GM12878 (cell line): ENCODE results near the gene ITGA5. TPM values are rescaled to one million over a fixed set of nuclear protein-coding genes. Genes with fewer than 3 reads are reported as not detected.

Experiments used
- ATAC-seq: fragments of 200-7000 bp; cut with Tn5 transposase; 3 replicates; pipeline ENCODE4 v1.9.1; 2020; ENCODE audit warnings: mild to moderate bottlenecking, moderate library complexity
- BruUV-seq: library from RNA; stranded (reverse); fragments of 400-500 nt; replicated peaks from 2 replicates; lab custom pipeline; 2021; lab: Mats Ljungman, UMichigan
- CTCF ChIA-PET: fragments of 300-600 bp; sonication (Branson Sonifier 250); formaldehyde crosslinking; extraction: SDS; loops from one replicate; lab custom pipeline; 2021; ENCODE audit warnings: inconsistent platforms; lab: Yijun Ruan, JAX
- POLR2A ChIA-PET: fragments of 350-600 bp; formaldehyde crosslinking; extraction: SDS; loops from one replicate; lab custom pipeline; 2021; ENCODE audit warnings: inconsistent platforms; lab: Charles Lee
- RAD21 ChIA-PET: fragments of 300-600 bp; sonication (Branson Sonifier 250); formaldehyde crosslinking; loops from one replicate; lab custom pipeline; 2023; ENCODE audit warnings: antibody characterized with exemption; ENCODE audit not compliant: unreplicated experiment; lab: Charles Lee
- SMC1A ChIA-PET: fragments of 300-600 bp; sonication (Branson Sonifier 250); formaldehyde crosslinking; loops from one replicate; lab custom pipeline; 2023; ENCODE audit not compliant: unreplicated experiment, uncharacterized antibody; lab: Charles Lee
- DNase-seq: peaks from one replicate; pipeline ENCODE4 v3.0.0-alpha.2; 2011; ENCODE audit warnings: low read depth, low spot score
- FAIRE-seq: peaks from 3 replicates; lab custom pipeline; 2011; peaks lifted over from hg19 to GRCh38; lab: Jason Lieb, UNC
- H2AFZ ChIP-seq: 2 replicates; pipeline ENCODE4 v1.6.0; 2011; ENCODE audit warnings: low read depth, low read length, control low read depth; ENCODE audit not compliant: control insufficient read depth
- H3K27ac ChIP-seq: 2 replicates; pipeline ENCODE4 v1.5.1; 2011; ENCODE audit warnings: control low read depth; ENCODE audit not compliant: control insufficient read depth, insufficient read depth
- H3K27me3 ChIP-seq, 2 experiments: replicated peaks in 1 of 2; 2 replicates each; pipeline versions ENCODE4 v1.6.0 to v1.6.1; 2011; ENCODE audit warnings: low read length in 1 of 2; ENCODE audit not compliant: control insufficient read depth in 2 of 2, insufficient read depth in 2 of 2
- H3K36me3 ChIP-seq, 2 experiments: 2 replicates each; pipeline ENCODE4 v1.5.1; 2011; ENCODE audit warnings: low read length in 1 of 2; ENCODE audit not compliant: control insufficient read depth in 2 of 2, insufficient read depth in 2 of 2
- H3K4me1 ChIP-seq: 2 replicates; pipeline ENCODE4 v1.6.1; 2011; ENCODE audit warnings: mild to moderate bottlenecking, low read length, moderate library complexity, mixed read lengths; ENCODE audit not compliant: control insufficient read depth, insufficient read depth
- H3K4me2 ChIP-seq: 2 replicates; pipeline ENCODE4 v1.6.0; 2011; ENCODE audit warnings: control low read depth; ENCODE audit not compliant: control insufficient read depth, insufficient read depth
- H3K4me3 ChIP-seq: fragments of 200-600 bp; sonication (generic); 2 replicates; pipeline ENCODE4 v1.5.1; 2016
- H3K79me2 ChIP-seq: 2 replicates; pipeline ENCODE4 v1.6.0; 2011; ENCODE audit warnings: low read length; ENCODE audit not compliant: control insufficient read depth, insufficient read depth
- H3K9ac ChIP-seq: 2 replicates; pipeline ENCODE4 v1.8.0; 2011; ENCODE audit warnings: low read length, control low read depth, mixed read lengths; ENCODE audit not compliant: control insufficient read depth, insufficient read depth
- H3K9me3 ChIP-seq: replicated peaks from 3 replicates; pipeline ENCODE4 v1.5.1; 2011; ENCODE audit warnings: mild to moderate bottlenecking, low read length; ENCODE audit not compliant: control insufficient read depth, insufficient read depth
- H4K20me1 ChIP-seq: 2 replicates; pipeline ENCODE4 v1.6.0; 2011; ENCODE audit not compliant: control insufficient read depth, insufficient read depth
- CBFB ChIP-seq: IDR thresholded peaks from 2 replicates; pipeline ENCODE4 v1.6.1; 2016; ENCODE audit warnings: antibody characterized with exemption, low read depth
- E4F1 ChIP-seq: fragments of 450-650 bp; IDR thresholded peaks from 2 replicates; pipeline ENCODE4 v1.6.1; 2018; ENCODE audit warnings: borderline replicate concordance, mild to moderate bottlenecking; ENCODE audit not compliant: partially characterized antibody
- GATAD2B ChIP-seq: fragments of 450-650 bp; conservative IDR thresholded peaks from 2 replicates; pipeline ENCODE4 v1.6.1; 2017; ENCODE audit warnings: low read depth, mild to moderate bottlenecking, moderate library complexity
- MYC ChIP-seq: IDR thresholded peaks from 2 replicates; pipeline ENCODE4 v1.6.1; 2011; ENCODE audit warnings: mild to moderate bottlenecking, low read length, moderate library complexity, inconsistent platforms; ENCODE audit not compliant: insufficient read depth, insufficient replicate concordance, insufficient read length, severe bottlenecking
- NBN ChIP-seq: fragments of 450-650 bp; IDR thresholded peaks from 2 replicates; pipeline ENCODE4 v1.6.1; 2016
- NFXL1 ChIP-seq: fragments of 450-650 bp; IDR thresholded peaks from 2 replicates; pipeline ENCODE4 v1.6.1; 2017; ENCODE audit warnings: antibody characterized with exemption, mild to moderate bottlenecking, borderline replicate concordance
- NFYB ChIP-seq: IDR thresholded peaks from 2 replicates; pipeline ENCODE4 v1.6.1; 2011; ENCODE audit warnings: low read depth, mild to moderate bottlenecking, low read length, improper control_type of control experiment, moderate library complexity; ENCODE audit not compliant: insufficient read depth
- POLR2A ChIP-seq: IDR thresholded peaks from 2 replicates; pipeline ENCODE4 v1.6.1; 2011; ENCODE audit warnings: low read depth, mild to moderate bottlenecking, low read length
- RUNX3 ChIP-seq: IDR thresholded peaks from 2 replicates; pipeline ENCODE4 v1.6.1; 2012; ENCODE audit warnings: low read length, inconsistent platforms
- SMAD5 ChIP-seq: IDR thresholded peaks from 2 replicates; pipeline ENCODE4 v1.6.1; 2016; ENCODE audit warnings: antibody characterized with exemption, low read depth
- TAF1 ChIP-seq: IDR thresholded peaks from 2 replicates; pipeline ENCODE4 v1.6.1; 2011; ENCODE audit warnings: mild to moderate bottlenecking, low read depth, low read length, borderline replicate concordance
- YBX1 ChIP-seq: fragments of 450-650 bp; IDR thresholded peaks from 2 replicates; pipeline ENCODE4 v1.6.1; 2016; ENCODE audit warnings: antibody characterized with exemption
- ZBTB40 ChIP-seq: fragments of 450-650 bp; IDR thresholded peaks from 2 replicates; pipeline ENCODE4 v1.6.1; 2016; ENCODE audit warnings: mild to moderate bottlenecking, moderate library complexity, borderline replicate concordance
- ZNF207 ChIP-seq: fragments of 450-650 bp; IDR thresholded peaks from 2 replicates; pipeline ENCODE4 v1.6.1; 2014; ENCODE audit warnings: antibody characterized with exemption, mild to moderate bottlenecking, borderline replicate concordance
- ZNF217 ChIP-seq: fragments of 450-650 bp; IDR thresholded peaks from 2 replicates; pipeline ENCODE4 v1.6.1; 2017; ENCODE audit warnings: antibody characterized with exemption, mild to moderate bottlenecking
- WGBS: methylation state at CpG from one replicate; pipeline ENCODE4 v1.1.6; 2016; ENCODE audit warnings: low lambda C conversion rate; ENCODE audit not compliant: insufficient replicate concordance, insufficient coverage; ENCODE audit errors: missing lambda C conversion rate; 5-methylcytosine and 5-hydroxymethylcytosine counted together
- in situ Hi-C: fragments of 300-500 bp; cut with MboI; formaldehyde crosslinking; loops from 9 replicates; pipeline ENCODE4 v1.14.3; 2018; ENCODE audit warnings: mixed read lengths
- intact Hi-C: fragments of 100-400 bp; cut with micrococcal nuclease; formaldehyde crosslinking; loops from one replicate; pipeline ENCODE4 v1.14.2; 2022; ENCODE audit not compliant: unreplicated experiment
- polyA plus RNA-seq, 11 experiments: library from polyadenylated mRNA; depleted of rRNA in 4 of 11; unstranded in 6 of 11; stranded (reverse) in 5 of 11; fragments of >200 nt; fragmentation: Nextera tagmentation in 4 of 11; fragmentation: Illumina TruSeq in 1 of 11; extraction: Ambion mirVana in 4 of 11; extraction: Trizol in 1 of 11; gene quantifications; 1 replicate in 1 of 11; 2 replicates in 10 of 11; pipeline versions ENCODE4 v1.2.1 to v1.2.3, GENCODE V29; 2011 to 2016; ENCODE audit warnings: inconsistent platforms in 2 of 11, missing spikeins in 2 of 11, low read depth in 1 of 11
- total RNA-seq, 4 experiments: library from RNA; depleted of rRNA in 3 of 4; stranded (reverse); fragments of >200 nt in 3 of 4; fragmentation: Illumina TruSeq in 1 of 4; extraction: Trizol in 1 of 4; gene quantifications; 2 replicates each; pipeline versions ENCODE4 v1.2.1 to v1.2.3, GENCODE V29; 2013 to 2021

ITGA5 gene
- total and polyA plus RNA-seq, 10 of the 15 experiments (the other 5 are each of a cell fraction or from before 2014, with no cell fraction given): 0.15 to 22.5 (median 0.61) TPM

- RAD21 ChIA-PET: interaction anchor here (0.5 to 2.8 kb wide), 22 partner anchors 10 to 144 kb away, joined by 3 to 22 read pairs (median 4); partner anchors contain the start of genes CBX5, COPZ1 and HNRNPA1
- TSS peak; percentile 89 for BruUV-seq
- H3K9me3 ChIP-seq: no peaks in the 10 kb centered on the region
- no peaks in the 10 kb centered on the region for H3K27me3 ChIP-seq
- no peaks in the 10 kb centered on the region for H3K79me2 ChIP-seq
- DNase-seq (peak; percentile 30), ATAC-seq (peak; percentile 62), FAIRE-seq (peak; percentile 81)
- peak overlapping the region; percentile 92 for H3K4me2 ChIP-seq
- POLR2A ChIA-PET: interaction anchor here (0.7 to 3.8 kb wide), 16 partner anchors 10 to 304 kb away, joined by 3 to 29 read pairs (median 6); partner anchors contain the start of genes CBX5, COPZ1, HNRNPA1 and HOXC4
- CTCF ChIA-PET: interaction anchor here (0.6 to 8.6 kb wide), 26 partner anchors 10 to 326 kb away, joined by 3 to 116 read pairs (median 4); partner anchors contain the start of genes CBX5, COPZ1 and HNRNPA1
- no peaks in the 10 kb centered on the region for H3K36me3 ChIP-seq
- peak overlapping the region; percentile 92 for H3K27ac ChIP-seq
- H3K9ac ChIP-seq: peak overlapping the region; percentile 89
- no peaks in the 10 kb centered on the region for H4K20me1 ChIP-seq
- H3K4me1 ChIP-seq: peaks cover 14% of the 10 kb centered on the region
- SMC1A ChIA-PET: interaction anchor here (0.6 to 2.6 kb wide), 21 partner anchors 10 to 169 kb away, joined by 3 to 13 read pairs (median 4); partner anchors contain the start of genes CBX5, COPZ1, HNRNPA1 and SMUG1
- intact Hi-C loops: loop anchor here (2.0 kb wide), 2 partner anchors 34 to 138 kb away; partner anchors contain the start of gene COPZ1
- H3K4me3 ChIP-seq: peak overlapping the region; percentile 84
- 0% methylated on average over 15 of the region's 15 CpGs for WGBS
- H2AFZ ChIP-seq: peak overlapping the region; percentile 95
- in situ Hi-C loops: no loop called here
- TF ChIP-seq ZNF217 (no peak), GATAD2B (no peak), YBX1 (peak; percentile 67; the same call in 1 of the 2 replicates), SMAD5 (no peak), NFYB (peak; percentile 63; the same call in 1 of the 2 replicates), CBFB (no peak), ZNF207 (no peak), POLR2A (no peak), TAF1 (no peak), RUNX3 (peak; percentile 4; the same call in 1 of the 2 replicates), NFXL1 (no peak), E4F1 (no peak), MYC (no peak), NBN (peak; percentile 15; the same call in 1 of the 2 replicates), ZBTB40 (0 out of 2 replicates have a peak, but pooled peaks have one; percentile 21)
Measured at GRCh38 chr12:54358191-54358944, 60.7 kb downstream of the ITGA5 start.
